Measurements from ENCODE around the gene STT3A.
"Not testable (repeated sequence)": the region's sequence is repeated elsewhere in the genome, so short reads cannot be mapped to it uniquely, and the experiment has no call there.

Gene STT3A
- total RNA-seq, result 44.3 to 57.5 reads per million in 2 donors

GRCh38 chr11:125592305-125593113 lies at the start of gene STT3A:
Gene STT3A (plus strand): TSS chr11:125592852. CDS start chr11:125595916, 3,064 bp downstream.
- DNase-seq, result peak; percentile 88 to 100 (median 95)

DNA sequence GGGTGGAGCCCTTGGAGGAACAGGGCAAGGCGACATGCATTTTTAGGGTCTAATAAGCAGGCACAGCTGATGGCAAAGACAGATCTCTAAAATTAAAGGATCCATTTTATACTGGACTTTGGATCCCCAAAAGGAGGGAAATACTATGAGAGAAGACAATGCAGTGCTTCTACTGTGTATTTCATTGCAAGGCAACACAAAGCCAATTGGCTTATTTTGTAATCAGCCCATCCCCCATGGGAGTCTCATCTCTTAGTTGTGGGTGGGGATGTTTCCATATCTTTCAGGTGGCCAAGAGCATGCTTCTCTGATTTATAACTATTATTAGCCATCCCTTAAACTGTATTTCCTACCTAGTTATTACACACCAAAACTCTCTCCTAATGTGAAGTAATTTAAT lies 41.9 kb upstream of the STT3A start:
- no peak for DNase-seq

DNA sequence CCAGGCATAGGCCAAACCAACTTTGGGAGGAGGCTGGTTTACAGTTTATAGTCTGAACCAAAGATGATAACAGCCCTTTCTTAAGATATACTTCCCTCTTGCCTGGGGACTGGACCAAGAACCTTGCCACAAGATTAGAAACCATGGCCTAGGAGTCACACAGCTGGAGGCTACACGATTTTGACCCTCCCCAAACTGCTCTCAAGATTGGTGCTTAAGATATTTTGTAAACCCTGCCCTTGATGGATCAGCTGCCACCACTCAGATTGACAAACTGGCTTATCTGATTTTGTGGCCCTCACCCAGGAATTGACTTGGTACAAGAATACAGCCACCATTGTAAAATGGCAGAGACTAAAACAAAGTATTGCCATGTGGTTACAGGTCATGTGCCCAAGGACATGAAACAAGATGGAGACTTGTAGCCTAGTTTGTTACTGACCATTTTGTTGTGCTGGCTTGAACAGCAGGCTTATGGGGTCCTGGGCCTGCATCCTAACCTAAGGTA lies 40.8 kb upstream of the STT3A start:
- DNase-seq, result no peak

DNA sequence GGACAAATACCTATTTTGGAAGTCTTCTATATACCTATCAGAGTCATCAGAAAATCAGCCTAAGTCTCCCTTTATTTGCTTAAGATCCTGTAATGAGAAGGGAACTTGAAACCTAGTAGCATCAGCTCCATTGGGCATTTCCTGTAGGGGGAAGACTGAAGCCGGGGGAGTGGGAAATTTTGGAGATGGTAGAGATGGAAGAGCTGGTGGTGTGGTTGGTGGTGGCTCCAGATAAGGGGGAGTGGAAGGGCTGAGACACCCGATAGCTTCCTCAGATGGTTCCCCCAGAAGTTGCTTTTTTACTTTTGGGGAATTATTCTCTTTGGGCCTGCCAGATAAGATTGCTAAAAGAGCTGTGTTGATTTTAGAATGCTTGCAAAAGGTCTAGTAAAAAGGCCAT lies 39.7 kb upstream of the STT3A start:
- no peak for DNase-seq

DNA sequence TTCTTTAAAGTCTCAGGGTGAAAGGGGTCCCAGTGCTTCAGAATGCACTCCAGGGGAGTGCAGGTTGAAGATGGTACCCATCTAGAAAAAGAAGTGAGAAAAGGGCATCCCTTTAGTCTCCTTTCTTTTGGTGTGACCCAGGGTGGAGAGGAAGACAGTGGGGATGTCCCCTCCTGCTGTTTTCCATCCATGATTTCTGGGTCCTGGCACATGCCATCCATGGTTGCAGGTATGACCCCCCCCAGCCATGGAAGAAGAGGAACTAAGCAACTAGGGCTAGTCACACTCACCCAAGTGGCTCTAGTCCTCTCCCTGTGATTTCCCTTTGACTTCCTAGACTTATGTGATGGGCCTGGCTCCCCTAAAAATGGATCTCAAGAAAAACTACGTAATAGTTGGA lies 39.3 kb upstream of the STT3A start:
- no peak for DNase-seq

- DNase-seq, result no peak
Measured at GRCh38 chr11:125554038-125554437, 38.6 kb upstream of the STT3A start.

DNA sequence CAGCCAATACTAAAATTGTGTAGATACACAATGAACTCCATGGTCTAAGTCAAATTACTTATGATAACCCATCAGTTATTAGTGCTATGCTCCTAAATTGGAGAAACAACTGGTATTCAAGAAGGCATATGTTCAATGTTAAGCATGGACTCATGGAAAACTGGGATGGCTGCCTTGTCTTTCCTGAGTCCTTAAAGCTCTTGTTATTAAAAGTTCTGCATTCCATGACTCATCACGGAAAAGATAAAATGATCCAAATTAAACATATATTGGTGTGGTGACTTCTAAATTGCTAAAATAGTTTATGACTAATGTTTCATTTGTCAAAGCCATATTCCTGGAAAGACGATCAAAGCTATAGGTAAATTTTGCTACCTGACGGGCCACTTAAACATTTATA lies 32.8 kb upstream of the STT3A start:
- DNase-seq, result no peak

DNA sequence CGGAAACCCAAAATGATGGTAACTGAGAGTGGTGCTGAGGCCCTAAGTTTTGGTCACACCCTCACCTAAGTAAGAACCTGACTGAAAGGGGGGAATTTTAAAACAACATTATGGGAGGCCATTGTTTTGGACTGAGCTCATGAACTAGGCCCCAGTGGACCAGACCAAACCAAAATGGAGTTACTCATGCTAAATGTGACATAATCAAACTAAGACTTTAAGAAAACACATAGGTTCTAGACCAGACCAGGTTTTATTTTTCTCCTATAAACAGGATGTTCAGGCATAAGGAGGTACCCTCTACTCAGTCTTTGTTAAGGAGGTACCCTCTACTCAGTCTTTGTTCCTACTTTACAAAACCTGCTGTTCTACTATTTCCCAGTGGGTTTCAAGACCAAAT lies 30.7 kb upstream of the STT3A start:
- no peak for DNase-seq

DNA sequence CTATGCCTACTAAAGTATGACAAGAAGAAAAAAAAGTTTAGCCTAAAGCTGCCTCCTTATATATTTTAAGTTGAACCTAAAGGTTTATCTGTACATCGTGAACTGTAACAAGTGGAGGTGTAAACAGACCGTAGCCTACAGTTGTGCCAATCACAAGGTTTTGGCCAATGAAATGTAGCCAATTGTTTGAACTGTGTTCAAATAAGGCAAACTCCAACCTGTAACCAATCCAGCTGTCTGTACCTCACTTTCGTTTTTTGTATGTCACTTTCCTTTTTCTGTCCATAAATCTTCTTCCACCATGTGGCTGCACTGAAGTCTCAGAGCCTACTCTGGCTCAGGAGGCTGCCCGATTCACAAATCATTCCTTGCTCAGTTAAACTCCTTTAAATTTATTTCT lies 30.2 kb upstream of the STT3A start:
- DNase-seq, result no peak

GRCh38 chr11:125564357-125564756 lies 28.3 kb upstream of the STT3A start:
- no peak for DNase-seq

DNA sequence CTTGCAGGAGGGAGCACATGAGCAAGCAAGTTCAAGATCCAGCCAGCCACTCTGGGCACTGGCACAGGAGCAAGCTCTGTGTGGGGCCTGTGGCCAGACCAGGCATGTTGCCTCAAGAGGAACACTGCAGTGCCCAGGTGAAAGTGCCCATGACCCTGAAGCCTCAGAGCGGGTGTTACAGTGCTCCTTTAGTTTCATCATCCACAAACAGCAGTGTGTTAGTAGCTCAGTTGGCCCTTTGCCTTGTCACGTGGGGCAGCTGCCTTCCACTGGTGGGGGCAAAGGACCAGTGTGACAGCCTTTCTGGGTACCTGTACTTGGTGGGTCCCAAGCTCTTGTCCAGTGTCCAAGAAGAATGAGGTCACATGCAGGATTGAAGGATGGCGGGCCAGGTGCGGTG lies 26.4 kb upstream of the STT3A start:
- no peak for DNase-seq

- peak; percentile 74 to 93 (median 82) for DNase-seq
Measured at GRCh38 chr11:125568970-125569914, 23.4 kb upstream of the STT3A start, which contains the start of gene EI24. Gene EI24 (plus strand): TSS chr11:125569477. CDS start chr11:125572528, 3,051 bp downstream.

GRCh38 chr11:125569915-125570621 lies 22.6 kb upstream of the STT3A start:
- DNase-seq, result peak in 1 of 5 experiments; percentile 59

DNA sequence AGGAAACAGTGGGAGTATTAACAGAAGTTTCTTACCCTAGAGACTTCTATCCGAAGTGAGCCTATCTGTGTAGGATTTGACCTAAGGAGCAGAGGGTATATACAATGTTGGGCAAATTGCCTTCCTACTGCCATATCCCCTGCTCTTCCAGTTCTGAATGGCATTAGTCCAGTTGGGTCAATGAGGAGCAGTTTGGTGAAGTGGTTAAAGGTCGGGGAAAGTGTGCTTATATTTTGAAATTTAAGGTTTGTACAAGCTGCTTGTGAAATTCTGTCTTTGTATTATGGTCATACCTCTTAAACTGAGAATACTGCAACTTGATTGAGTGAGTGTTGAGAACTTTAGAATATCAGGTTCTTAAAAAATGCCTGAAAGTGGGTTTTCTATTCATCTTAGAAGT lies 21.7 kb upstream of the STT3A start:
- no peak for DNase-seq

GRCh38 chr11:125572916-125573315 lies 19.7 kb upstream of the STT3A start:
- no peak for DNase-seq

DNA sequence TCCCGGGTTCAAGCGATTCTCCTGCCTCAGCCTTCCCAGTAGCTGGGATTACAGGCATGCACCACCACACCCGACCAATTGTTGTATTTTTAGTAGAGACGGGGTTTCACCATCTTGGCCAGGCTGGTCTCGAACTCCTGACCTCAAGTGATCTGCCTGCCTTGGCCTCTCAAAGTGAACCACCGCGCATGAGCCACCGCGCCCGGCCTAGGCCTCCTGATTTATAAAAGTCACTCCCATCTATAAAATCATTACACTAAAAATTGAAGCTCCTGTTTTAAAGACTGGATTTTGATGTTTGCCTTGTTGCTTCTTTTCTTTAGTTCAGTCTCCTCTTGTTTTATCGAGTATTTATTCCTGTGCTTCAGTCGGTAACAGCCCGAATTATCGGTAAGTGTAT lies 15.5 kb upstream of the STT3A start:
- DNase-seq, result not testable (repeated sequence)

- DNase-seq, result no peak
Measured at GRCh38 chr11:125578783-125579182, 13.9 kb upstream of the STT3A start.

DNA sequence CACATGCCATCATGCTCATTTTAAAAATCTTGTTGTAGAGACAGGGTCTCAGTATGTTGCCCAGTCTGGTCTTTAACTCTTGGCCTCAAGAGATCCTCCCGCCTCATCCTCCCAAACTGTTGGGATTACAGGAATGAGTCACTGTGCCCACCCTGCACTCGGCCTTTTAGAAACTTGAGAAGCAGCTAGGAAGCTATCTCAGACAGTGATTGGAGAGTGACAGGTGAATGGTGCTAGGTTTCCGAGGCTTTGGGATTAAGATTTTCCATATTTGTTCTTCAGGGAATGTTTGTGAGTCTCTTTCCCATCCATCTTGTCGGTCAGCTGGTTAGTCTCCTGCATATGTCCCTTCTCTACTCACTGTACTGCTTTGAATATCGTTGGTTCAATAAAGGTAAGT lies 12.8 kb upstream of the STT3A start:
- no peak for DNase-seq

GRCh38 chr11:125583496-125583895 lies 9.2 kb upstream of the STT3A start:
- DNase-seq, result no peak

- DNase-seq, result no peak
Measured at GRCh38 chr11:125585487-125585886, 7.2 kb upstream of the STT3A start.

DNA sequence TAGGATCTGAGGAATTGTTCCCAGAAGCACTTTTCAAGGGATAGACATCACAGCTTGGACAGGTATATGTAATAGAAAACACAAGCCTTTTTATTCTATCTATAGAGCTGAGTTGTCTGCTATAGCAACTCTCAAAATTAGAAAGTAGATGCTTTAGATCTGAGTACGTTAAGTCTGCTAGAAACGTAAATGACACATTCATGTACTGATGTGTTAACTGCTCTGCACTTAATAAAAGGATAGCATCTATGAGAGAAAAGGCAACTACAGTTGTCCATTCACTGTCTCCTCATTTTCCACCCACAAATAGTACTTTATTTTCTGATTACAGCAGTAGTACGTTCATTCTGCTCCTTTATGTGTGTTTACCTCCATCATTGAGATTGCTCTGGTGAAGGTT lies 6.0 kb upstream of the STT3A start:
- peak in 1 of 5 experiments; percentile 68 for DNase-seq

DNA sequence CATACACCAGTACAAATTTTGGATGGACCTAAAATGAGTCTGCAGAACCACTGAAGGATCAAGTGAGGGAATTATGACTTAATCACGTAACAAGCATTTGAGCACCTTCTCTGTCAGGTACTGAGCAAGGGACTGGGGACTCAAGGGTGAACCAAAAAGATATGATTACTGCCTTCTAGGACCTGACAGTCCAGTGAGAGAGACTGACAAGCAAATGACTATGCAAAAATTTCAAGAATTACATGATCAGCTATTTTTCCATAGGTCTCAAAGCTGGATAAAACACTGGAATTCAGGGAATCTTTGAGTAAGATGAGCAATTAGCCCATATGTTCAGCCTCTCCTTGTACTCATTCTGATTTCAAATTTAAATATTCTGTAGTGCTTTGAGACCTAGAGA lies 5.2 kb upstream of the STT3A start:
- DNase-seq, result no peak

DNA sequence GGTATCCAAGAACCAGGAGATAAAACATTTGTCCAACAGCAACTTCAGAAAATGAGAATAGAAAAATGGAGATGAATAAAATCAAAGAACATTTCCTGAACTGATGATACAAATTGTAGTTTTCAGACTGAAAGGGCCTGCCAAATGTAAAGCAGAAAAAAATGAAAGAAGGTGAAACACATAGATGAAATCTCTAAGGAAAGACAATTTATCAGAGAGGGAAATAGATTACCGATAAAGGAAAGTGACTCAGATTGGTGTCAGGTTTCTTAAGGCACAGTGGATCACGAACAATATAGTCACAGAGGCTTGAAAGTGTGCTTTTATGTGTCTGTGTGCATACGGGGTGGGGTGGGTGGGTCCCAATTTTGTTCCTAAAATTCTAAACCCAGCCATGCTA lies 4.1 kb upstream of the STT3A start:
- peak in 1 of 5 experiments; percentile 24 for DNase-seq

All from T-helper 2 cell (primary cell).